GM21528 (cell line): ENCODE data around the gene TRPC3.
A peak's percentile ranks its signal among the peaks of the same experiment; 100 is the strongest.
"Not testable (repeated sequence)": the region's sequence is repeated elsewhere in the genome, so short reads cannot be mapped to it uniquely, and the experiment has no call there.

Experiments
- ATAC-seq: cut with Tn5 transposase; IDR thresholded peaks from one replicate; pipeline ENCODE4 v1.9.1; 2021; ENCODE audit warnings: mild to moderate bottlenecking, moderate library complexity; ENCODE audit not compliant: unreplicated experiment, low FRiP score

The TRPC3 gene

GRCh38 chr4:121950212-121950679 lies 1.6 kb downstream of the TRPC3 start:
- ATAC-seq = peak; percentile 82

GRCh38 chr4:121946644-121947043 lies 5.2 kb downstream of the TRPC3 start:
- ATAC-seq = no peak

- ATAC-seq = no peak
Measured at GRCh38 chr4:121943941-121944340, 7.9 kb downstream of the TRPC3 start.

GRCh38 chr4:121939690-121940089 lies 12.2 kb downstream of the TRPC3 start:
- no peak for ATAC-seq

- ATAC-seq = no peak
Measured at GRCh38 chr4:121938282-121939092, 13.4 kb downstream of the TRPC3 start.

GRCh38 chr4:121936101-121936500 lies 15.8 kb downstream of the TRPC3 start:
- ATAC-seq = no peak

- ATAC-seq = no peak
Measured at GRCh38 chr4:121934635-121935034, 17.2 kb downstream of the TRPC3 start.

GRCh38 chr4:121932212-121932974 lies 19.5 kb downstream of the TRPC3 start:
- no peak for ATAC-seq

- ATAC-seq = no peak
Measured at GRCh38 chr4:121930304-121930703, 21.6 kb downstream of the TRPC3 start.

GRCh38 chr4:121927948-121928347 lies 23.9 kb downstream of the TRPC3 start:
- ATAC-seq = no peak

GRCh38 chr4:121926490-121926889 lies 25.4 kb downstream of the TRPC3 start:
- not testable (repeated sequence) for ATAC-seq

- no peak for ATAC-seq
Measured at GRCh38 chr4:121923306-121923705, 28.6 kb downstream of the TRPC3 start.

GRCh38 chr4:121913667-121914066 lies 38.2 kb downstream of the TRPC3 start:
- no peak for ATAC-seq

GRCh38 chr4:121908346-121908745 lies 43.5 kb downstream of the TRPC3 start:
- ATAC-seq = no peak

GRCh38 chr4:121900132-121900983 lies 51.5 kb downstream of the TRPC3 start:
- peak; percentile 93 for ATAC-seq

- ATAC-seq = no peak
Measured at GRCh38 chr4:121898150-121898549, 53.7 kb downstream of the TRPC3 start.

GRCh38 chr4:121888134-121888533 lies 63.7 kb downstream of the TRPC3 start:
- no peak for ATAC-seq

GRCh38 chr4:121885115-121885514 lies 66.7 kb downstream of the TRPC3 start:
- ATAC-seq = no peak

GRCh38 chr4:121881158-121881557 lies 70.7 kb downstream of the TRPC3 start:
- no peak for ATAC-seq

- no peak for ATAC-seq
Measured at GRCh38 chr4:121879135-121879534, 72.7 kb downstream of the TRPC3 start.
